CD14-positive monocyte (primary cell): ENCODE data around the gene PLS1. TPM values are rescaled to one million over a fixed set of nuclear protein-coding genes. Genes with fewer than 3 reads are reported as not detected.

ENCODE experiments used
- DNase-seq, 3 donors: peaks; one replicate each; pipeline ENCODE4 v3.0.0-alpha.2; 2011 to 2022
- H2AFZ ChIP-seq: 2 replicates; pipeline ENCODE4 v1.6.0; 2012; ENCODE audit warnings: mild to moderate bottlenecking, low read depth, low read length, inconsistent platforms; ENCODE audit not compliant: insufficient read depth, poor library complexity, severe bottlenecking
- H3K27ac ChIP-seq, 2 donors: 1 replicate in 1 of 2; 2 replicates in 1 of 2; pipeline ENCODE4 v1.5.1; 2012 to 2013; ENCODE audit warnings: low read length in 2 of 2, control low read depth in 1 of 2, inconsistent platforms in 1 of 2, low read depth in 1 of 2, mild to moderate bottlenecking in 1 of 2
- H3K27me3 ChIP-seq, 2 donors: one replicate each; pipeline versions ENCODE4 v1.6.0 to v1.6.1; 2011 to 2013; ENCODE audit warnings: low read length in 2 of 2; ENCODE audit not compliant: control insufficient read depth in 2 of 2, insufficient read depth in 2 of 2
- H3K36me3 ChIP-seq, 2 donors: replicated peaks in 1 of 2; 1 replicate in 1 of 2; 2 replicates in 1 of 2; pipeline versions ENCODE4 v1.5.1 to v1.6.1; 2012 to 2013; ENCODE audit warnings: low read length in 2 of 2, control low read depth in 1 of 2, inconsistent platforms in 1 of 2, mild to moderate bottlenecking in 1 of 2; ENCODE audit not compliant: insufficient read depth in 2 of 2, control insufficient read depth in 1 of 2
- H3K4me1 ChIP-seq, 2 donors: 1 replicate in 1 of 2; 2 replicates in 1 of 2; pipeline versions ENCODE4 v1.5.1 to v1.6.1; 2012 to 2013; ENCODE audit warnings: low read length in 2 of 2, control low read depth in 1 of 2, inconsistent platforms in 1 of 2, mild to moderate bottlenecking in 1 of 2, moderate library complexity in 1 of 2; ENCODE audit not compliant: insufficient read depth in 2 of 2, control insufficient read depth in 1 of 2
- H3K4me2 ChIP-seq: replicated peaks from 2 replicates; pipeline ENCODE3; 2012; ENCODE audit warnings: low read length, moderate library complexity, mild to moderate bottlenecking; ENCODE audit not compliant: poor library complexity, severe bottlenecking; ENCODE audit errors: extremely low read depth
- H3K4me3 ChIP-seq, 3 experiments: fragments of 200-600 bp in 1 of 3; sonication (generic) in 1 of 3; replicated peaks in 1 of 3; 1 replicate in 2 of 3; 2 replicates in 1 of 3; pipeline ENCODE4 v1.5.1; 2011 to 2013; ENCODE audit warnings: low read length in 3 of 3, mild to moderate bottlenecking in 3 of 3, control low read depth in 2 of 3, low read depth in 2 of 3, inconsistent platforms in 1 of 3, moderate library complexity in 1 of 3
- H3K79me2 ChIP-seq: 2 replicates; pipeline ENCODE4 v1.6.0; 2012; ENCODE audit warnings: mild to moderate bottlenecking, control low read depth, inconsistent platforms, low read length, moderate library complexity; ENCODE audit not compliant: insufficient read depth
- H3K9ac ChIP-seq: 2 replicates; pipeline ENCODE4 v1.6.0; 2017; ENCODE audit warnings: low read length, mild to moderate bottlenecking; ENCODE audit not compliant: insufficient read depth, poor library complexity, severe bottlenecking
- H3K9me3 ChIP-seq, 2 donors: replicated peaks in 1 of 2; 1 replicate in 1 of 2; 2 replicates in 1 of 2; pipeline versions ENCODE4 v1.5.1 to v1.6.1; 2012 to 2013; ENCODE audit warnings: low read length in 2 of 2, control low read depth in 1 of 2; ENCODE audit not compliant: control insufficient read depth in 1 of 2, insufficient read depth in 1 of 2
- H4K20me1 ChIP-seq: 2 replicates; pipeline ENCODE4 v1.6.0; 2012; ENCODE audit warnings: mild to moderate bottlenecking, low read length, control low read depth, moderate library complexity; ENCODE audit not compliant: insufficient read depth
- H3K27ac Mint-ChIP-seq, 7 donors: one replicate each; pipeline ENCODE4 v1.8.0; 2020; ENCODE audit warnings: mild to moderate bottlenecking in 7 of 7, mixed read lengths in 7 of 7, moderate library complexity in 6 of 7, inconsistent platforms in 2 of 7
- H3K27me3 Mint-ChIP-seq, 3 donors: one replicate each; pipeline ENCODE4 v1.8.0; 2021 to 2022; ENCODE audit warnings: low read depth in 3 of 3, mild to moderate bottlenecking in 3 of 3, mixed read lengths in 3 of 3, moderate library complexity in 3 of 3, inconsistent platforms in 1 of 3
- H3K36me3 Mint-ChIP-seq, 2 donors: one replicate each; pipeline ENCODE4 v1.8.0; 2020; ENCODE audit warnings: mixed read lengths in 2 of 2, inconsistent platforms in 1 of 2, mild to moderate bottlenecking in 1 of 2
- H3K4me1 Mint-ChIP-seq: one replicate; pipeline ENCODE4 v1.8.0; 2020; ENCODE audit warnings: mild to moderate bottlenecking, mixed read lengths
- H3K4me3 Mint-ChIP-seq, 2 donors: one replicate each; pipeline ENCODE4 v1.8.0; 2020; ENCODE audit warnings: mild to moderate bottlenecking in 2 of 2, mixed read lengths in 2 of 2, moderate library complexity in 1 of 2
- H3K9me3 Mint-ChIP-seq, 7 donors: one replicate each; pipeline ENCODE4 v1.8.0; 2020 to 2022; ENCODE audit warnings: mixed read lengths in 7 of 7, mild to moderate bottlenecking in 6 of 7, moderate library complexity in 6 of 7, inconsistent platforms in 2 of 7
- WGBS: methylation state at CpG from one replicate; pipeline ENCODE4 v1.1.5; 2013; ENCODE audit warnings: missing lambda C conversion rate; ENCODE audit not compliant: insufficient coverage; 5-methylcytosine and 5-hydroxymethylcytosine counted together
- intact Hi-C, 2 donors: fragments of 100-400 bp; cut with micrococcal nuclease; formaldehyde crosslinking; loops; one replicate each; pipeline versions ENCODE4 v1.15.0 to v1.15.1; 2023
- polyA plus RNA-seq, 3 donors: library from polyadenylated mRNA; depleted of rRNA in 1 of 3; unstranded in 2 of 3; stranded (reverse) in 1 of 3; fragments of 300-500 nt in 2 of 3; fragments of >200 nt in 1 of 3; fragmentation: Illumina TruSeq in 2 of 3; gene quantifications; 1 replicate in 2 of 3; 2 replicates in 1 of 3; pipeline ENCODE4 v1.2.3, GENCODE V29; 2012 to 2021
- TF ChIP-seq, protein P1 (sequence below): fragments of 200-600 bp; IDR thresholded peaks from one replicate; pipeline ENCODE4 v1.8.0; 2022; ENCODE audit warnings: antibody characterized with exemption, mild to moderate bottlenecking

Gene PLS1
- polyA plus RNA-seq, 3 donors, result 0.09 to 0.17 TPM; not detected in 1

- Histone ChIP-seq H3K4me3 (peak overlapping the region; percentile 62 to 86 (median 70)), H3K9ac (peak overlapping the region; percentile 55), H3K4me2 (peak overlapping the region; percentile 99), H3K4me1 (peaks cover 14 to 16% of the 10 kb centered on the region in 2 donors), H3K27me3 (peaks cover 0 to 4% of the 10 kb centered on the region in 2 donors), H3K79me2 (no peaks in the 10 kb centered on the region), H3K9me3 (no peaks in the 10 kb centered on the region), H2AFZ (peak overlapping the region; percentile 99), H4K20me1 (no peaks in the 10 kb centered on the region), H3K27ac (no peak overlapping the region), H3K36me3 (no peaks in the 10 kb centered on the region)
- peaks cover 0 to 3% (median 1%) of the 10 kb centered on the region in 7 donors for H3K9me3 Mint-ChIP-seq
- intact Hi-C loops, result loop anchor here in 1 of 2 donors (5.0 kb wide), 1 partner anchor 396 kb away; no protein-coding TSS in a partner anchor
- TF ChIP-seq, protein P1, sequence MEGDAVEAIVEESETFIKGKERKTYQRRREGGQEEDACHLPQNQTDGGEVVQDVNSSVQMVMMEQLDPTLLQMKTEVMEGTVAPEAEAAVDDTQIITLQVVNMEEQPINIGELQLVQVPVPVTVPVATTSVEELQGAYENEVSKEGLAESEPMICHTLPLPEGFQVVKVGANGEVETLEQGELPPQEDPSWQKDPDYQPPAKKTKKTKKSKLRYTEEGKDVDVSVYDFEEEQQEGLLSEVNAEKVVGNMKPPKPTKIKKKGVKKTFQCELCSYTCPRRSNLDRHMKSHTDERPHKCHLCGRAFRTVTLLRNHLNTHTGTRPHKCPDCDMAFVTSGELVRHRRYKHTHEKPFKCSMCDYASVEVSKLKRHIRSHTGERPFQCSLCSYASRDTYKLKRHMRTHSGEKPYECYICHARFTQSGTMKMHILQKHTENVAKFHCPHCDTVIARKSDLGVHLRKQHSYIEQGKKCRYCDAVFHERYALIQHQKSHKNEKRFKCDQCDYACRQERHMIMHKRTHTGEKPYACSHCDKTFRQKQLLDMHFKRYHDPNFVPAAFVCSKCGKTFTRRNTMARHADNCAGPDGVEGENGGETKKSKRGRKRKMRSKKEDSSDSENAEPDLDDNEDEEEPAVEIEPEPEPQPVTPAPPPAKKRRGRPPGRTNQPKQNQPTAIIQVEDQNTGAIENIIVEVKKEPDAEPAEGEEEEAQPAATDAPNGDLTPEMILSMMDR, result no peak
- DNase-seq, result no peak
- H3K27ac Mint-ChIP-seq, result peak overlapping the region in 1 of 7 donors; percentile 94
- H3K4me3 Mint-ChIP-seq, result peak overlapping the region; percentile 99 to 100
- no peaks in the 10 kb centered on the region for H3K36me3 Mint-ChIP-seq
- H3K4me1 Mint-ChIP-seq, result peaks cover 17% of the 10 kb centered on the region
- WGBS, result 24% methylated on average over 4 of the region's 5 CpGs
- peaks cover 5 to 7% (median 6%) of the 10 kb centered on the region in 3 donors for H3K27me3 Mint-ChIP-seq
These were observed 514 bp downstream of the PLS1 start for GRCh38 chr3:142596726-142597088.

- intact Hi-C loops, result loop anchor here in 1 of 2 donors (5.0 kb wide), 1 partner anchor 394 kb away; no protein-coding TSS in a partner anchor
- Histone ChIP-seq H4K20me1 (no peaks in the 10 kb centered on the region), H2AFZ (no peak overlapping the region), H3K9ac (no peak overlapping the region), H3K9me3 (no peaks in the 10 kb centered on the region), H3K36me3 (no peaks in the 10 kb centered on the region), H3K79me2 (no peaks in the 10 kb centered on the region), H3K4me1 (peaks cover 14 to 16% of the 10 kb centered on the region in 2 donors), H3K4me2 (no peak overlapping the region), H3K27me3 (peaks cover 0 to 4% of the 10 kb centered on the region in 2 donors), H3K4me3 (no peak overlapping the region), H3K27ac (no peak overlapping the region)
- Mint-ChIP-seq H3K4me1 (peaks cover 17% of the 10 kb centered on the region), H3K27me3 (peaks cover 5 to 7% (median 6%) of the 10 kb centered on the region in 3 donors), H3K9me3 (peaks cover 0 to 3% (median 1%) of the 10 kb centered on the region in 7 donors), H3K36me3 (no peaks in the 10 kb centered on the region), H3K4me3 (no peak overlapping the region), H3K27ac (peak overlapping the region in 1 of 7 donors; percentile 62)
- TF ChIP-seq, protein P1, result no peak
- no peak for DNase-seq
- WGBS, result 67% methylated on average over 1 of the region's 3 CpGs
These were observed 1.7 kb downstream of the PLS1 start for GRCh38 chr3:142597906-142598305.
